Glomerular endothelial cell (primary cell): ENCODE data around the gene SLC6A16. TPM values are rescaled to one million over a fixed set of nuclear protein-coding genes. Genes with fewer than 3 reads are reported as not detected.
"Not testable (repeated sequence)": the region's sequence is repeated elsewhere in the genome, so short reads cannot be mapped to it uniquely, and the experiment has no call there.

Source experiments
- DNase-seq: peaks from one replicate; pipeline ENCODE4 v3.0.0-alpha.2; 2011; ENCODE audit warnings: low read depth, low spot score; ENCODE audit errors: extremely low read depth
- total RNA-seq: library from RNA; depleted of rRNA; stranded (reverse); fragments of >200 nt; gene quantifications from 2 replicates; pipeline ENCODE4 v1.2.3, GENCODE V29; 2015

The SLC6A16 gene
- total RNA-seq, 1 donor from 2014 or later: 2.3 TPM

DNA sequence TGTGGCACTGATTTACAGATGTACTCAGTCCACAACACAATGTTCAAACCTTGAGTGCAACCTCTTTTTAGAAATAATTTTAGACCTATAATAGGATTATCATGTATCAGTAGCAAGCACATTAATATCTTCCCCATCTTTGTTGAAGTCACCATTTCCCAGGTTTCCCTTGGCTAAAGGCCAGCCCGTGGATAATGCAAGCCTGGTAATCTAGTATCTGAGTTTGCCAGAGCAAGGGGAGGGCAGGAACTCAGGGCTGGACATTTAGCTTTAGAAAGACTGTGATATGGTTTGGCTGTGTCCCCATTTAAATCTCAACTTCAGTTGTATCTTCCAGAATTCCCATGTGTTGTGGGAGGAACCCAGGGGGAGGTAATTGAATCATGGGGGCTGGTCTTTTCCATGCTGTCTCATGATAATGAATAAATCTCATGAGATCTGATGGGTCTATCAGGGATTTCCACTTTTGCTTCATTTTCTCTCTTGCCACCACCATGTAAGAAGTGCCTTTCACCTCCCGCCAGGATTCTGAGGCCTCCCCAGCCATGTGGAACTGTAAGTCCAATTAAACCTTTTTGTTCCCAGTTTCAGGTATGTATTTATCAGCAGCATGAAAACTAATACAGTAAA is 37.7 kb downstream of the SLC6A16 start:
- no peak for DNase-seq

DNA sequence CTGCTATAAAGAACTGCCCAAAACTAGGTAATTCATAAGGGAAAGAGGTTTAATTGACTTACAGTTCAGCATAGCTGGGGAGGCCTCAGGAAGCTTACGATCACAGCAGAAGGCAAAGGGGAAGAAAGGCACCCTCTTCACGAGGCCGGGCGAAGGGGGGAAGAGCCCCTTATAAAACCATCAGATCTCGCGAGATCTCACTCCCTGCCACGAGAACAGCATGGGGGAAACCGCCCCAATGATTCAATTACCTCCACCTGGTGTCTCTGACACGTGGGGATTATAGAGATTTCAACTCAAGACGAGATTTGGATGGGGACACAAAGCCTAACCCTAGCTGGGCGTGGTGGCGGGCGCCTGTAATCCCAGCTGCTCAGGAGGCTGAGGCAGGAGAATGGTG is 42.8 kb downstream of the SLC6A16 start:
- DNase-seq: no peak

DNA sequence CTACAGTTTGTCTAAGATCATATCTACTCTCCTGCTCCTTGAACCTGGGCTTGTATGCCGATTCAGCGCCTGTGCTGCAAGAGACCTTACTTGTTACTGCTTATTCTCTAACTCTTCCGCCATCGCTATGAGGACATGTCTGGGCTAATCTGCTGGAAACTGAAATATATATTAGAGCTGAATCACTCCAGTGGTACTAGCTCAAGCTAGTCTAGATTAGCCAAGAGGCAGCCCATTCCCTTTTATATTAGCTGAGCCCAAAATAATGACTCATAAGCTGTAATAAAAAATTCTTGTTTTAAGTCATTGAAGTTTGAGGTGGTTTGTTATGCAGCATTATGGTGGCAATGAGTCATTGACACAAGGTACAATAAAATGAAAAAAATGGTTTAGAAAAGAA is 52.8 kb downstream of the SLC6A16 start:
- DNase-seq: no peak

DNA sequence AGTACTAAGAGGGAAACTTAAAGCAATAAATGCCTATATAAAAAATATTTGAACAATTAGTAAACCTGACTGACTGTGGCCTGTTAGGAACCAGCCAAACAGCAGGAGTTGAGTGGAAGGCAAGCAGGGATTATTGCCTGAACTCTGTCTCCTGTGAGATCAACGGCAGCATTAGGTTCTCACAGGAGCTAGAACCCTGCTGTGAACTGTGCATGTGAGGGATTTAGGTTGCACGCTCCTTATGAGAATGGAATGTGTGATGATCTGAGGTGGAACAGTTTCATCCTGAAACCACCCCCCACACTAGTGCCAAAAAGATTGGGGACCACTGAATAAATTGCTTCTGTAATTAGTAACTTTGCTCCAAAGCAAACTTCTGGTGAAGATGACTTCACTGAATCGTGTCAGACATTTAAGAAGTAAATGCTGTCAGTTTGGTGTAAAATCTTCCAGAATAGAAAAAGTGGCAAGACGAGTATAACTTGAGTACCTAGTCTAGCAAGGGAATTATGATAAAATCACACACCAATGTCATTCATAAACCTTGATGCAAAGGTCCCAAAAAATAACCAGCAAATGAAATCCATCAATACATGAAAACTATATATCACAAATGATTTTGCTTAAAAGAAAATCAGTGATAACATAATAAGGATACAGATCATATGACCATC is 53.8 kb downstream of the SLC6A16 start:
- DNase-seq: no peak

DNA sequence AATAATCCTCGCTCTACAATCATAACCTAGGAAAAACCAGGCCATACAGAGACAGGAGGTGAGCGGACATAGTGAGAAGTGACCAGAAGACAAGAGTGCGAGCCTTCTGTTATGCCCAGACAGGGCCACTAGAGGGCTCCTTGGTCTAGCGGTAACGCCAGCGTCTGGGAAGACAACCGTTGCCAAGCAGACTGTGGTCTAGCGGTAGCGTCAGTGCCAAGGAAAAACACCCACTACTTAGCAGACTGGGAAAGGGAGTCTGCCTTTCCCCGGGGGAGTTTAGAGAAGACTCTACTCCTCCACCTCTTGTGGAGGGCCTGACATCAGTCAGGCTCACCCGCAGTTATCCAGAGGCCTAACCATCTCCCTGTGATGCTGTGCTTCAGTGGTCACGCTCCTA is 58.6 kb downstream of the SLC6A16 start:
- DNase-seq: not testable (repeated sequence)

DNA sequence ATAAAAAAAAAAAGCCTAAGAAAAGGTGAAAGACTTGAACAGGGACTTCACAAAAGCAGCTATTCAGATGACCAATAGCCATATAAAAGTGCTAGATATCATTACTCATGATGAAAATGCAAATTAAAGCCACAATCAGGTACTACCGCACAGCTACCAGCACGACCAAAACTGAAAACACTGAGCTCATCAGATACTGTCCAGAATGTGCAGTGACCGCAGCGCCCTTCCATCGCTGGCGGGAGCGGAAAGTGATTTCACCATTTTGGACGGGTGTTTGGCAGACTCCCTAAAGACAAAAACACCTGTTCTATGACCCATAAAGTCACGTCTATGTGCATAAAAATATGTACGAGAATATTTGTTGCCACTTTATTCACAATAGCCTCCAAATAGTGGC is 60.7 kb downstream of the SLC6A16 start:
- DNase-seq: no peak

DNA sequence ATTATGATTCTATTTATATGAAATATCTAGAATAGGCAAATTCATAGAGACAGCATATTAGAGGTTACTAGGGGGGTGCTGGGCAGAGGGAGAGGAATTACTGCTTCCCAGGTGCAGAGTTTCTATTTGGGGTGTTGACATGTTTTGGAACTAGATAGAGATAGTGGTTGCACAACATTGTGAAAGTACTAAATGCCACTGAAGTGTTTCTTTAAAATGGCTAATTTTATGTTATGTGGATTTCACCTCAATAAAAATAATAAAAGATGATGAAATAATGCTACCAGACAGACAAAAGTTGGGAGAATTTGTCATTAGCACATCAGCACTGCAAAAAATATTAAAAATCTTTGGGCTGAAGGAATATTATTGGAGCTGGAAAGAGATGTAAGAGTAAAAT is 63.4 kb downstream of the SLC6A16 start:
- DNase-seq: no peak

DNA sequence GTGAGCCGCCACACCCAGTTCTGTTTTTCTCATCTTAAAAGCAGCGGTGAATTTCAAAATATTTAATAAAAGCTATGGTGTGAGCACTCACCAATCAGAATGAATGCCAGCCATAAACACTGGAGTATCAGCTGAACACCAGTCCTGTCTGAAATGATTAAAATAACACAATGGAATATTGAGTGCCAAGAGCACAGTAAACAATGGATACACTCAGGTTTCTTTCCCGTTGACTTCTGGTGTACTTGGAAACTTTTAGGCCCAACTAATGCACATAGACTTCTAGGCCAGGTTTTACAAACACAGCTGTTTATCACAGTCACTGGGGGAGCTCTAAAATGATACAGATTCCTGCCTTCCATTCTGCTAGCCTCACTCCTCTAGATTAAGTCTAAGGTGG is 68.3 kb downstream of the SLC6A16 start:
- peak; percentile 18 for DNase-seq

DNA sequence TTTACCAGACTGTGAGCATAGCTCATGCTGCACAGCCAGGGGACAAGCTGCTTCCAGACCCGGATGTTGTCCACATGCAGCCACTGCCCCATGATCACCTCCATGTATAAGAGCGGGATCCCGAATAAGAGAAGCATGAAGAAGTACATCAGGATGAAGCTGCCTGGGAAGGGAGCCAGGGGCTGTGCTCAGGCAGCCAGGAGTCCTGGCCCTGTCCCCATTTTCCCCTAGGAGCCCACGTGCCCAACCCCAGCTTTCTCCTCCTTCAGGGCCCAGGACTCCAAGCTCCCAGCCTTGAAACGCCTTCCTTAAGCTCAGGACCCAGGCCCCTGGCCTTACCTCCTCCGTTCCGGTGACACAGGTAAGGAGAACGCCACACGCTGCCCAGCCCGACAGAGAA is 69.3 kb downstream of the SLC6A16 start:
- DNase-seq: no peak

DNA sequence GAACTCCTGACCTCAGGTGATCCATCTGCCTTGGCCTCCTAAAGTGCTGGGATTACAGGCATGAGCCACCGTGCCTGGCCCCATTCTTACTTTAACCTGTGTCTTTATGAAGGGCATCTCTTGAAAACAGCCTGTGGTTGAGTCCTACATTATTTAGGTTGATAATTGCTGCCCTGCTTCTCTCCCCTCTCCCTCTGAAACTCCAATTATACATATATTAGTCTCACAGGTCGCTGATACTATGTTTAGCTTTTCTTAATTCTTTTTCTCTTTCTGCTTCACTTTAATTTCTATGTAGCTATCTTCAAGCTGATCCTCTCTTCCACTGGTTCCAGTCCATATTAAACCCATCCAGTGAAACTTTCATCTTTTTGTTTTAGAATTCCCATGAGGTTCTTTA is 75.1 kb downstream of the SLC6A16 start:
- no peak for DNase-seq

DNA sequence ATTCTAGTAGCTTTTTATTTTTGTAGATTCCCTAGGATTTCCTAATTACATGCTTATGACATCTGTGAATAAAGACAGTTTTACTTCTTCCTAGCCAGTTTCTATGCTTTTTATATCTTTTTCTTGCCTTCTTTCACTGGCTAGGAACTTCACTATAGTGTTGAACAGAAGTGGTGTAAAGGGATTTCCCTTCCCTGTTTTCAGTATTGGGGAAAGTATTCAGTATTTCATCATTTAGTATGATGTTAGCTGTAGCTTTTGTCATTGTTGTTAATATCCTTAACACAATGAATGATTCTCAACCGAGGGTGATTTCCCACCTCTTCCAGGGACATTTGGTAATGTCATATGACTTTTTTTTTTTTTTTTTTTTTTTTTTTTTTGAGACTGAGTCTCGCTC is 77.3 kb downstream of the SLC6A16 start:
- DNase-seq: no peak

DNA sequence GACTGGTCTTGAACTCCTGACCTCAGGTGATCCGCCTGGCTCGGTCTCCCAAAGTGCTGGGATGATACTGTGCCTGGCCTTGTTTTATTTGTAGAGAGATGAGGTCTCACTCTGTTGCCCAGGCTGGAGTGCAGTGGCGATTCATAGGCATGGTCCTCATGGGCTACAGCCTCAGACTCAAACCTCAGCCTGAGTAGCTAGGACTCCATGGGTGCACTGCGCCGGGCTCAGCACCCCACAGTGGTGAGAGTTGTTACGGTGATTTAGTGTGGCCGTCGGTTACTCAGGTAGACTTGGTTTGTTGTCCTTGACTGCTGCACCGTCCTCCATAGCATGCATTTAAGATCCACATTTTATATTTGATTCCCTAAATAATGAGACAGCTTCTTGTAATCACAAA is 80.7 kb downstream of the SLC6A16 start:
- no peak for DNase-seq

DNA sequence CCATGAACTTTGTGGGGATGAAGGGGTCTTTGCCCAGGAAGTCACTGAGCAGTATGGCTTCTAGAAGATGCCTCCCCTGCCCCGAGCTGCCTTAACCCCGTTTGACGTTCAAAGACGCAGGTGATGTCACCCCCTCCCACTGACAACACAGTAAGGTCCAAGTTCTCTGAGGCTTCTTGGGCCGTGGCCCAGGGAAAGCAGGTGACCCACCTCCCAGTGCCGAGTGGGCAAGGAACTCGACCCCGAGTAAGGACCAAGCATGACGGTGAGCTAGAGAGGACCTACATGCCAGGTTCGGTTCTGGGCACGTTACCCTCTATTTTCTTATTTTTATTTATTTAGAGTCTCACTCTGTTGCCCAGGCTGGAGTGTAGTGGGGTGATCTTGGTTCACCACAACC is 81.3 kb downstream of the SLC6A16 start:
- DNase-seq: no peak

DNA sequence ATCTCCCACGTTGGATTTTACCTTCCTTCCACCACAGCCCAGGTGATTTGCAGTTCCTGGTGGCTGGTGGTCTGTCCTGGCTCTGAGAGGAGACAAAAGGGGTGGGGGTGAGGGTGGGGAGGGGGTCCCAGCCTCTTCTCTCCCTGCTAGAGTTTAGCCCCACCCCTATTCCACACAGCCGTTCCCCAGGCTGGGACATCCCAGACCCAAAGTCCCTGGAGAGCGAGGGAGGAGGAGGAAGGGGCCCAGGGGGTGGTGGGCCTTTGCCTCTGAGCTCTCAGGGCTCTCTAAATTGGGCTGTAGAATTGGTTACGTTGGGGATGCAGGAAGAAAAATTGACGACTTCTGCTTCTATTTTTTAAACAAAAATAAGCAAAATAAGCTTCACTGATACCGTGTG is 81.9 kb downstream of the SLC6A16 start:
- no peak for DNase-seq

DNA sequence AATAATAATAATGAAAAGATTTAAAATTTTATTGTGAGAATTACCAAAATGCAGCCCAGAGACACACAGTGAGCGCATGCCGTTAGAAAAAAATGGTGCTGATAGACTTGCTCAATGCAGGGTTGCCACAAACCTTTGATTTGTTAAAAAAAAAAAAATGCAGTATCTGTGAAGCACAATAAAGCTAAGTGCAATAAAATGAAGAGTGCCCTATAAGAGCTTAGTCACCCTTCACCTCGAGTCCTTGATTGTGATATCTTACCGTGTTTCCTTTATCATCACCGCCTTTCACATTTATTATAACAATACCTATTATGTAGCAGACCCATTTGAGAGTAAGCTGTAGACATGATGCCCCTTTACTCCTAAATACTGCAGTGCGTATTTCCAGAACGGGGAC is 83.2 kb downstream of the SLC6A16 start:
- no peak for DNase-seq

Other genes with a start within 250 kb of the SLC6A16 start
- gene SNRNP70, start 239.7 kb downstream of the SLC6A16 start, total RNA-seq: 156 and 289 TPM in 2 replicates
- gene LIN7B, start 210.8 kb downstream of the SLC6A16 start, total RNA-seq: 5.4 and 7.7 TPM in 2 replicates
- 1.9 and 3.3 TPM in 2 replicates for gene C19orf73, start 206.0 kb downstream of the SLC6A16 start, total RNA-seq
- gene PPFIA3, start 205.6 kb downstream of the SLC6A16 start, total RNA-seq: 3.8 and 4.6 TPM in 2 replicates
- not detected in 2 replicates for gene HRC, start 169.8 kb downstream of the SLC6A16 start, total RNA-seq
- gene TRPM4, start 167.4 kb downstream of the SLC6A16 start, total RNA-seq: 35.5 and 39.5 TPM in 2 replicates
- gene CD37, start 10.2 kb upstream of the SLC6A16 start, total RNA-seq: not detected in 2 replicates
- gene TEAD2, start 37.2 kb upstream of the SLC6A16 start, total RNA-seq: 55.2 and 58.0 TPM in 2 replicates
- gene DKKL1, start 38.7 kb upstream of the SLC6A16 start, total RNA-seq: 0.19 and 1.6 TPM in 2 replicates
- gene KASH5, start 63.1 kb upstream of the SLC6A16 start, total RNA-seq: not detected in 2 replicates
- not detected in 2 replicates for gene PTH2, start 98.2 kb upstream of the SLC6A16 start, total RNA-seq
- gene GFY, start 100.2 kb upstream of the SLC6A16 start, total RNA-seq: not detected in 2 replicates
- not detected in 2 replicates for gene SLC17A7, start 116.3 kb upstream of the SLC6A16 start, total RNA-seq
- gene PIH1D1, start 126.6 kb upstream of the SLC6A16 start, total RNA-seq: 66.3 and 85.3 TPM in 2 replicates
- gene ALDH16A1, start 128.0 kb upstream of the SLC6A16 start, total RNA-seq: 50.8 and 51.3 TPM in 2 replicates
- gene FLT3LG, start 149.0 kb upstream of the SLC6A16 start, total RNA-seq: 3.1 and 4.4 TPM in 2 replicates
- gene RPL13A, start 162.4 kb upstream of the SLC6A16 start, total RNA-seq: 1,767 and 2,462 TPM in 2 replicates
- gene RPS11, start 171.2 kb upstream of the SLC6A16 start, total RNA-seq: 3,090 and 4,095 TPM in 2 replicates
- gene FCGRT, start 187.5 kb upstream of the SLC6A16 start, total RNA-seq: 167 and 217 TPM in 2 replicates
- gene RCN3, start 202.8 kb upstream of the SLC6A16 start, total RNA-seq: 71.5 and 95.5 TPM in 2 replicates